ENCODE data around the gene EFNA5.
A peak's percentile ranks its signal among the peaks of the same experiment; 100 is the strongest.
"Not testable (repeated sequence)": the region's sequence is repeated elsewhere in the genome, so short reads cannot be mapped to it uniquely, and the experiment has no call there.

Gene EFNA5

GRCh38 chr5:107516452-107517184, 154.1 kb downstream of the EFNA5 start:
- no peak for DNase-seq

DNA sequence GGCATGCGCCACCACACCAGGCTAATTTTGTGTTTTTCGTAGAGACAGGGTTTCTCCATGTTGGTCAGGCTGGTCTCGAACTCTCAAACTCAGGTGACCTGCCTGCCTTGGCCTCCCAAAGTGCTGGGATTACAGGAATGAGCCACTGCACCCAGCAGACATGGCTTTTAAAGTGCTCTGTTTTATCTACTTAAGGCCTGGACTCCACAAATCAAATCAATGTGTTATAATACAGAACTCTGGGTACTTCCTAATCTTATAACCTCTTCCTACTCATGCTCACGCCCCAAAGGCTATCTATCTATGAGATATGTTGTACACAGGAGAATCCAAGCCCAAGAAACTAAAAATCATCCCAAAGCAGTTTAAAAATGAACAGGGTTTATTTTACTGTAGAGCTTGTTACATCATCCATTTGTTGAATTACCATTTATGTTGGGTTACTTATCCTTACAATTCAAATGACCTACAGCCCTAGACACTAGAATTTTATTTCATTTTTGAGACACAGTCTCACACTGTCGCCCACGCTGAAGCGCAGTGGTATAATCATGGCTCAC, 155.1 kb downstream of the EFNA5 start:
- no peak for DNase-seq

- DNase-seq = no peak
Observed at GRCh38 chr5:107514305-107514704, 156.4 kb downstream of the EFNA5 start.

GRCh38 chr5:107513337-107514085, 157.2 kb downstream of the EFNA5 start:
- no peak for DNase-seq

- no peak for DNase-seq
Observed at GRCh38 chr5:107512029-107512428, 158.7 kb downstream of the EFNA5 start.

DNA sequence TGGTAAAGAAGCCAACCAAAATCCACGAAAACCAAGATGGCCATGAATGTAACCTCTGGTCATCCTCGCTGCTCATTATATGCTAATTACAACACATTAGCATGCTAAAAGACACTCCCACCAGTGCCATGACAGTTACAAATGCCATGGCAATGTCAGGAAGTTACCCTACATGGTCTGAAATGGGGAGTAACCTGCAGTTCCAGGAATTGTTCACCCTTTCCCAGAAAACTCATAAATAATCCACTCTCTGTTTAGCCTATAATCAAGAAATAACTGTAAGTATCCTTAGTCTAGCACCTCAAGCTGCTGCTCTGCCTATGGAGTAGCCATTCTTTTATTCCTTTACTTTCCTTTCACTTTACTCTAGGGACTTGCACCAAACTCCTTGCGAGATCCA, 160.6 kb downstream of the EFNA5 start:
- DNase-seq = no peak

- DNase-seq = peak in 1 of 2 experiments; percentile 10
Observed at GRCh38 chr5:107508097-107508496, 162.6 kb downstream of the EFNA5 start.

DNA sequence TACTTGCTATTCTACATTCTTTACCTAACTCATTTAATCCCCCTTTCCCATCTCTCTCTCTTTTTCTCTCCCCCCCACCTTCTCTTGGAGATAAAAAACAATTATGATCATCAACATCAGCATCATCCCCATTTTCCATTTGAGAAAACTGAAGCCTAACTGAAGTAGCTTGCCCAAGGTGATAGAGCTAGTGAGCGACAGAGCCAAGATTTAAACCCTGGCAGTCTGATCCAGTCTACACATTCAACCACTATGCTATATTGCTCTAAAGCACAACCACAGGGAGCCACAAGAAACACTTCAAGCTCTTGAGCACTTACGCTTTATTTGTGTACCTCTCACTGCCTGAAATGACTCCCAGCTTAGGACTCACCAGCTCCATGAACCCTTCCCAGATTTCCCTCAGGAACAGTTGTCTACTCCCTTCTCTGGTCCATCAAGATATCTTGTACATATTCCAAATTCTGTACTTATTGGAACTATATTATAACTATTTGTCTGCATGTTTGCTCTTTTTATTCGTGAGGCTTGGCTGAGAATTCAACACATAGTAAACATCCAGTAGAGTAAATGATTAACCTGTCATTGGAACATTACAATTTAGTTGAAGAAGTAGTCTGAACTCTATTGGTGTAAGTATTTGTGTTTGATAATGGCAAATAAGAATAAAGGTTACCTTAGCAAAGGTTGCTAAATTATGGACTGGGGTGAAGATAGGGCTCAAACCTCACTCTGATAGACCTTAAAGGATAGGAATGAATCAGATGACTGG, 164.8 kb downstream of the EFNA5 start:
- DNase-seq = no peak

DNA sequence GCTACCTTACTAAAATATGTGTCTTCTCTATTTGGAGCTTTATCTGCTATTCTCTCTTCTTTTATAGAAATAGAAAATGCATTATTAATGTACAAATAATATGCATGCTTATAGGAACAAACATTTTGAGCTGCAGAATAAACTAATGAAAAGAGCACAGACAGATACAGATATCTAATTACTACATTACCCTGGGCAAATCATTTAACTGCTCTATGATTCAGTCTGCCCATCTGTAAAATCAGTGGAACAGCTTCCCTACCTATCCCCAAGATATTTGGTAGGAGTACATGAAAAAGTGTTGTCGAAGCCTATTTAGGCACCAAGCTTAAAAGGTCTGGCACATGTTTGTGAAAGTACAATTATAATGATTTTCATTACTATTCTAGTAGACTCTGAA, 166.3 kb downstream of the EFNA5 start:
- no peak for DNase-seq

DNA sequence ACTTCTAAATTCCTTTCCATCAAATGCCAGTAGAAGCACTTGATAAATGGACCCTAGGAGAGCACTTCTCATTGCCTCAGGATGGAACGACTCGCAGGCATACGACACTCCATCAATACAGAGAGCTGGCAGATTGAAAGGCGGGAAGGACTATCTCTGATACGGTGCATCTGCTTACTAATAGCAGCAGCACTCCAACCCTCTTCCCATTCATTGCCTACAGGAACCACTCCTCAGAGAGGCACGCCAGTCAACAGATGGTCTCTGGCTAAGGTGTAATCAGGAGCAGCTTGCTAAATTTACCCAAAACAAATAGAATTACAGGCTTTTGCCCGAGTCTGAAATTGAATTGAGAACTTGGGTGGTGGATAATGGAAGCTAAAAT, 168.1 kb downstream of the EFNA5 start:
- peak; percentile 46 to 80 for DNase-seq

GRCh38 chr5:107501965-107502675, 168.6 kb downstream of the EFNA5 start:
- no peak for DNase-seq

GRCh38 chr5:107500840-107501239, 169.9 kb downstream of the EFNA5 start:
- DNase-seq = no peak

DNA sequence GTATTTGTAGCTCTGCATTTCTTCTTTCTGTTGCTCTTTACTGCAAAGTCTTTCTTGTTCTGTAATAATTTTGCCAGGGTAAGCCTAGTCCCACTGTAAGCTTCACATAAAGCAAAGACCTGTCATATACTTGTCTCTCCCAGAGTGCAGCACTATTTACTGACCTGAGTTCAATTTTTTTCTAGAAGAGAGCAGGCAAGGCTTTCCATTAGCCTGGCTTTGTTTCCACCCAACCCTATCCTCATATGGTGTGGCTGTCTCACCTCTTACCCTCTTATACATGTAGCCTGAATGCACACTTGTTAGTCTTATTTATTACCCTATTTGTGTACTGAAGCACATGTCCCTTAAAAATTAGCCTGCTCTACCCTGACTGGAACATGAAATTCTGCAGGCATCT, 170.4 kb downstream of the EFNA5 start:
- no peak for DNase-seq

GRCh38 chr5:107499776-107500175, 171.0 kb downstream of the EFNA5 start:
- no peak for DNase-seq

DNA sequence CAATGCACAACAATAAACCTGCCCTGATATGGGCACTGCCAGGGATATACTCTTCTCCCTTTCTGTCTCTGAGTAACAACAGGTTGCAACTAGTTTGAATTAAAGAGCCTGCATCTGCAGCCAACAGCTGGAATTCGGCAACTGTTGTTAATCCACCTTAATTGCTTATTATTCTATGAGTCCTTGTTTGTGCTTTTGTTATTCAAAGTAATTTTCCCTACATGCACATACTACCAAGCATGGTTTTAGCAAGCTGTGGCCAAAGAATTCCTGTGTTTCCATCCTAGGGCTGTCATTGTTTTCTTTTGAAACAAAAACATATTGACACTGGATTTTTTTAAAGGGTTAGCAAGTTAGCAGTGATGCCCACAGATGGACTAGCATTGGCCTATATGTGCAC, 171.5 kb downstream of the EFNA5 start:
- no peak for DNase-seq

DNA sequence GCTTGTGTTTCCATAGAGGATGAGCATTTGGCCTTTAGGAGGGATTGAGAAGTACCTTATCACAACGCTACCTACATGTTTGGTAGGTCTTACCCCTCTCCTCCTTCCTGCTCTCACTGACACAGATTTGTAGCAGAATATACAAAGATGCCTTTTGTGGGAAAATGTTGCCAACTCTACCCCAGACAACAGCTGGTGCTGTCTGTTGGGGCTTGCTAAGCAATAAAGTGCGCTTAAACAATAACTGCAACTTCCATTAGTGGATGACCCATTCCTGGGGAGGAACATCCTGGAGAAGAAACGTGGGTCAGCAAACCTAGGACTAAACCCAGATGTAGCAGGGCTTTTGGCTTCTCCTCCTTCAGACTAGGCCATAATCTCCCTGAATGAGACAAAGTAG, 174.3 kb downstream of the EFNA5 start:
- peak in 1 of 2 experiments; percentile 13 for DNase-seq

GRCh38 chr5:107494129-107494528, 176.6 kb downstream of the EFNA5 start:
- not testable (repeated sequence) for DNase-seq

- no peak for DNase-seq
Observed at GRCh38 chr5:107487056-107487542, 183.6 kb downstream of the EFNA5 start.

GRCh38 chr5:107486489-107486888, 184.2 kb downstream of the EFNA5 start:
- no peak for DNase-seq

DNA sequence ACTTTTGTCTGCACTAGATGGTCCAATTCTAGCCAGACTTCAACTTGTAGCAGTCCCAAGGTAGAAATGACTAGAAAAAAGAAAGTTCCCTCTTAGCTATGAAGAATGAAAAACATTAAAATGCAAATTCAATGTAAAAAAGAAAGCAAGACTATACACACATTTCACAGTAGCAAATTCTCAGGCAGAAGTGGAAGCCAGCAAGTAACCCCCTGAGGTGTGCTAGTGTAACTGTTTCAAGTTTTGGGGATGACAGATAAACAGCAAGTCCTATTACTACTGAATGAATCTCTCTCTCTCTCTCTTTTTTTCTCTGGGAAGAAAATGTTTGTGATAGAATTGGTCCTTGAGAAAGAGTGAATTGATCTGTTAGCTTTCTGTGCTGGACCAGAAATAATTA, 185.6 kb downstream of the EFNA5 start:
- no peak for DNase-seq

DNA sequence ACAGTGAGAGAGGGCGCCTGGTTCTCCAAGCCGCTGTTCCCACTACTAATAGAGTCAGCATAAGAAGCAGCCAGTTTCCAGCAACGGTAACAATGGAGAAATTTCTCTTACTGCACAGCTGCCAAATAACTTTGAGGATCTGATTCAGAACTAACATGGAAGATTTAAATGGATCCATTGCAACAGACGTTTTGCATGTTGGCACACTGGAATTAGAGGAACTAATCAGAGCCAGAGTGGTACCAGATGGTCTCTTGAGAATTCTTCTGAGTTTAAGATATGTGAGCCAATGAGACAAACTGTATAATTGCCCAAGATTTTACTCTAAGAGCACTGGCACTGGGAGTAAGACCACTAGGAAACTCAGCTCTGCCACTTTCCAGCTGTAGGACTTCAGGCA, 186.5 kb downstream of the EFNA5 start:
- peak in 1 of 2 experiments; percentile 82 for DNase-seq

DNA sequence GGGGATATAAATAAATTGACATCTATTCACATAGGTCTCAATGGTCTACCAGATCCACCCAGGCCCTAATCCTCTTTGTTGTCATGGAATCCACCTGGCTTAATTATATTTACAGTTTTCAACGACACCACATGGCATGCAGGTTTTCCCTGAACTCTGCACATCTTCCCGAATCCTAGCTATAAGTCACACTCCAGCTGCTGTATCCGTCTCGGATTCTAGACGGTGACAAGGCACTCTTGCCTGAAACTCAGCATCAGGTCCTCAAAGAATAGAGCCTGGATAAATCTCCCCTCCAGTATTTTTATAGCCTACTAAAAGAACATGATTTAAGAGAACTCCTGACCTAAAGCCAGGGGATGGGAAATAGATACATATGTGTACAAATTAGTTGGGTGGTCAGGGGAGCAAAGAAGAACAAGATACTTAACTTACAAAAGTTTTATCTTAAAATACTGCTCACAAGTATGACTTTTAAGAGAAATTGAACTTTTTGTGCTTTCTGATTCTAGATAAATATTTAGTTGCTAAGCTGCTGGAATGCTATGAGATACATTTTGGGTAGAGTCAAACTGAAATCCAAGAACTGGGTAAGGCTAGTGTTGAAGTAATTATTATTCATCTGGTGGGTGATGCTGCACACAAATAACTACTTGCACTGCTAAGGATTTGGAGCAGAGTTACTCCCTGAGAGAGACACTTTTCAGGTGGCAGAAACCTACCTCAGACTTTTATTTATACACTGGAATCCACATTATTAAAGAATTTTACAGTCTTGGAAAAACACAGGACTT, 187.3 kb downstream of the EFNA5 start:
- DNase-seq = no peak
